T-helper 9 cell (primary cell): ENCODE measurements around the gene ORM1.
"Not testable (repeated sequence)": the region's sequence is repeated elsewhere in the genome, so short reads cannot be mapped to it uniquely, and the experiment has no call there.

Source experiments
- DNase-seq: peaks from one replicate; pipeline ENCODE4 v3.0.0-alpha.2; 2020

ORM1 gene

DNA sequence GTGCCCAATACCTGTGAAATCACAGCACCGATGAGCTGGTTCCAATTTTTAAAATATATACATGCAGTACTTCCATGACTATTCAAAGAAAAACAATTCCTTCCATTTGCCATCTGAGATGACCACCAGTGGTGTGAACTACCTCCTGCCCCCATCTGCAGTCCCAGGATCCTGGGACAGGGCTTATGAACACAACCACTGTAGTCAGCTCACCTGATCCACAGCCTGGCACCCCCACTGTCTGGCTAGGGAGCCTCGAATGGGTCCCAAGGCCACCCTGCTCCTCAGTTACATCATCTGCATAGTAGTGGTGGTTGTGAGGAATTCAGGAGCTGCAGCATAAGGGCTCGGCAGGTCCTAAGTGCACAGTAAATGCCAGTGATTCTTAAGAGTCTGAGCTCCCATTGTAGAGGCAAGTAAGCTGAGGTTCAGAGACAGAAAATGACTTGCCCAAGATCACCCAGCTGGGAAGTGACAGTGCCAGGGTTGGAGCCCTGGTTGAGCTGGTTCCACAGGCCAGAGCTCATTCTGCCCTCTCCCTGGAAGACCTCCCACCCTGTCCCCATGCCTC is 2.9 kb downstream of the ORM1 start:
- DNase-seq = not testable (repeated sequence)

DNA sequence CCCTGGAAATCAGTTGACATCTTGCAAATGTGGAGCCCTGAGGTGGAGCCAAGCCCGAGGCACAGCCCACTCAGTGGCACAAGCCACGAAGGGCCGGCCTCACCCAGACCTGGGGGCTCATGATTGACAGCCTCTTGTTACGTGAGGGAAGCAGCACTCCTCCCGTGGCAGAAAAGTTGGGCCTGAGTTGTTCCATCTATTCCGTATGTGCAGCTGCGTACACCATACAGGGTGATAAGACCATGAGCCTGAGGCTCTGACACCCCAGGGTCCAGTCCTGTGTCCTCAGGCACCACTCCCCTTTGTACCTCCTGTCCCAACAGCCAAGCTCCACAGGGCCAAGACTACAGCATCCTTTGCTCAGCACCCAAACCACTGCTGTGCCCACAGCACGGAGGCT is 4.9 kb downstream of the ORM1 start:
- no peak for DNase-seq

DNA sequence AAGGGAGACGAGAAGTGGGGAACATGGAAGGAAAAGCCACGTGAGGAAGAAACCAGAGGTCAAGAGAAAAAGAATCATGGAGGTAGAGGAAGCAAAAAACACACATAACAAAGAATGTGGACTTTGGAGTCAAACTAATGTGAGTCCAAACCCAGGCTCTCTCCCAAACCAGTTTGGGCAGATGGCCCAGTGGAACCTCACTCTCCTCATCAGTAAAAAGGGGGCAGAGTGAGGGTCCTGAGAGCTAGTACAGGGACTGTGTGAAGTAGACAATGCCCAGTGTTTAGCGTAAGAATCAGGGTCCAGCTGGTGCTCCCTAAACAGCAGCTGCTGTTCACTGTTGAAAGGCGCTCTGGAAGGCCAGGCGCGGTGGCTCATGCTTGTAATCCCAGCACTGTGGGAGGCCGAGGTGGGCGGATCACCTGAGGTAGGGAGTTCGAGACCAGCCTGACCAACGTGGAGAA is 5.5 kb downstream of the ORM1 start:
- not testable (repeated sequence) for DNase-seq

DNA sequence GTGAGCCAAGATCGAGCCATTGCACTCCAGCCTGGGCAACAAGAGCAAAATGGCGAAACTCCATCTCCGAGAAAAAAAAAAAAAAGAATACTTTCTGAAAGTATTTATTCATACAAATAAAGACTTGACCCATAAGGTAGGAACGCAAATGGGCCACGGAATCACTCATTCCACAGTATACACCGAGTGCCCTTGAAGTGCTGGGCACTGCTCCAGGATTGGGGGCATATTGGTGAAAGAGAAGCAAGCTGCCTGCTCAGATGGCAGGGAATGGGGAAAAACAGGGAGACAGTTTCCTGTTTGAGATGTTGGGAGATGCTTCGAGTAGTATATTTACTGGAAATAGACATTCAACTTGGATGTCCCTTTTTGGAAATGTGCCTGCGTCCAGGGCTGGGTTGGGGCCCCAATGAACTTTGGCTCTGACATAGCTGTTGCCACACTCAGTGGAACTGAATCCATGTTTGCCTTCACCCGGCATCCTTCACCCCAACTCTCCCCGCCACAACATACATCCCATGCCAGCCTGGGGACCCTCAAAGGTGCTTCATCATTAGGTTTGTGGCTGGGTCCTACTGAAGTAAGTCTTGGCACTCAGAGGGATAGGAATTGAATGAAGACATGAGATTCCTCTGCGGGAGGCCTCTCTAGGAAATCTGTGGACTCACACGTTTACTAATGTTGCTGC is 6.2 kb downstream of the ORM1 start:
- not testable (repeated sequence) for DNase-seq

DNA sequence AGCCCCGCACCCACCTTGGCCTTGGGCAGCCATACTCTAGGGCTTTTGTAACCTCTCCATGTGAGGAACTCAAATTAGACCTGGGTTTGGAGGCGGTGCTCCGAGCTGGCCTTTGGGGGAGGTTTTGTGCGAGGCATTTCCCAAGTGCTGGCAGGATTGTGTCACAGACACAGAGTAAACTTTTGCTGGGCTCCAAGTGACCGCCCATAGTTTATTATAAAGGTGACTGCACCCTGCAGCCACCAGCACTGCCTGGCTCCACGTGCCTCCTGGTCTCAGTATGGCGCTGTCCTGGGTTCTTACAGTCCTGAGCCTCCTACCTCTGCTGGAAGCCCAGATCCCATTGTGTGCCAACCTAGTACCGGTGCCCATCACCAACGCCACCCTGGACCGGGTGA is 6.7 kb downstream of the ORM1 start, which contains the start of gene ORM2:
TSS of gene ORM2 (plus strand) at position 245 of the 398 bp plus-strand sequence. CDS start at position 281, 36 bp downstream.
- not testable (repeated sequence) for DNase-seq

DNA sequence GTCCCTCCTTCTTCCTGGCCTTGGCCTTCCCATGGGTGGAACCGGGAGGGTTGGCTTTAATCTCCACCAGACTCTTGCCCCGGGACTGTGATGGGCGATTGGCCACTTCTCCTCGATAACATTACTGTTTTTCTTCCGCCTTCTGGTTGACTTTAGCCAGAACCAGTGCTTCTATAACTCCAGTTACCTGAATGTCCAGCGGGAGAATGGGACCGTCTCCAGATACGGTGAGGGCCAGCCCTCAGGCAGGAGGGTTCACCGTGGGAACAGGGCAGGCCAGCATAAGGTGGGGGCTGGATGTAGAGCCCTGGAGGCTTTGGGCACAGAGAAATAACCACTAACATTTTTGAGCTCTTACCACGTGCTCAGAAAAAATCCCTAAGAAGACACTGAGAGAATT is 7.7 kb downstream of the ORM1 start:
- DNase-seq = no peak

DNA sequence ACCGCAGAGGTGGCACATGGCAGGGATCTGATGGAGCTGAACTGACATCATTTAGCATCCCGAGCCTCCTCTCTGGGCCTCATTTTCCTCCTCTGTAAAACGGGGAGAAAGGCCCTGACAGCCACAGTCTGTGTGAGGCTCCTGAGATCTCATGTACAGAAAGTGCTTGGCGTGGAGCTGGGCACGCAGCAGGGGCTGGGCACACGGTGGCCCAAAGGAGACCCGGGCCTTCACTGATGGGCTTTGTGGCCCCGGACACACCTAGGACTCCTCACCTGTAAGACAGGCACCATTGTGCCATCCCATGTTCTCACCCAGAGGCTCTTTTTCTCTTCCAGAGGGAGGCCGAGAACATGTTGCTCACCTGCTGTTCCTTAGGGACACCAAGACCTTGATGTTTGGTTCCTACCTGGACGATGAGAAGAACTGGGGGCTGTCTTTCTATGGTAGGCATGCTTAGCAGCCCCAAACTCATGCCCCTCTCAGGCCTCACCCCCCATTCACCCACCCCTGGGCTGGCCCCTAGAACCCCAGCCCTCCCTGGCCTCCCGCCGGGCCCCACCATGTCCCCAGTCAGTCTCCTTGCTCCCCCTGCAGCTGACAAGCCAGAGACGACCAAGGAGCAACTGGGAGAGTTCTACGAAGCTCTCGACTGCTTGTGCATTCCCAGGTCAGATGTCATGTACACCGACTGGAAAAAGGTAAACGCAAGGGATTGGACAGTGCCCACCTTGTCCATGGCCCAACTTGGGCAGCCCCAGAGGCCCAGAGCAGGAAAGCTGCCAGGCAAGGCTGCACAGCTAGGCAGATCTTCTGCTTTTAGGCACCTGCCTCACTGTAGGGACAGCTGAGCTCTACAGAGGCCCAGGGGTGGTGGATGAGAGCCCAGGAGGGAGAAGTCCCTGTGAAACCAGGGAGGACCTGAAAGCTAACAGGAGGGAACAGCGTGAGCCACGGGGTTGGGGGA is 8.6 kb downstream of the ORM1 start:
- DNase-seq = not testable (repeated sequence)

DNA sequence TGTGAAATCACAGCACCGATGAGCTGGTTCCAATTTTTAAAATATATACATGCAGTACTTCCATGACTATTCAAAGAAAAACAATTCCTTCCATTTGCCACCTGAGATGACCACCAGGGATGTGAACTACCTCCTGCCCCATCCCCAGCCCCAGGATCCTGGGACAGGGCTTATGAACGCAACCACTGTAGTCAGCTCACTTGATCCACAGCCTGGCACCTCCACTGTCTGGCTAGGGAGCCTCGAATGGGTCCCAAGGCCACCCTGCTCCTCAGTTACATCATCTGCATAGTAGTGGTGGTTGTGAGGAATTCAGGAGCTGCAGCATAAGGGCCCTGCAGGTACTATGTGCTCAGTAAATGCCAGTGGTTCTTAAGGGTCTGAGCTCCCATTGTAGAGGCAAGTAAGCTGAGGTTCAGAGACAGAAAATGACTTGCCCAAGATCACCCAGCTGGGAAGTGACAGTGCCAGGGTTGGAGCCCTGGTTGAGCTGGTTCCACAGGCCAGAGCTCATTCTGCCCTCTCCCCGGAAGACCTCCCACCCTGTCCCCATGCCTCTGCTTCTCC is 9.7 kb downstream of the ORM1 start:
- not testable (repeated sequence) for DNase-seq

DNA sequence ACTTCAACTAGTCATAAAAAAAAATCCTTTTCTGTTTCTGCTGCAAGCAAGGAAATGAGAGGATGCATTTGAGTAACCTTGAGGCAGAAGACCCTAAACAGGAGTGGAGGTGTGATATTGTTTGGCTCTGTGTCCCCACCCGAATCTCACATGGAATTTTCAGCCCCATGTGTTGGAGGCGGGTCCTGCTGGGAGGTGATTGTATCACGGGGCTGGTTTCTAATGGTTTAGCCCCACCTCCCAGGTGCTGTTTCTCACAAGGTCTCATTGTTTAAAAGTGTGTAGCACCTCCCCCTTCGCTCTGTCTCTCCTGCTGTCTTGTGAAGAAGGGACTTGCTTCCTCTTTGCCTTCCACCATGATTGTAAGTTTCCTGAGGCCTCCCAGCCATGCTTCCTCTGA is 10.8 kb downstream of the ORM1 start:
- not testable (repeated sequence) for DNase-seq

DNA sequence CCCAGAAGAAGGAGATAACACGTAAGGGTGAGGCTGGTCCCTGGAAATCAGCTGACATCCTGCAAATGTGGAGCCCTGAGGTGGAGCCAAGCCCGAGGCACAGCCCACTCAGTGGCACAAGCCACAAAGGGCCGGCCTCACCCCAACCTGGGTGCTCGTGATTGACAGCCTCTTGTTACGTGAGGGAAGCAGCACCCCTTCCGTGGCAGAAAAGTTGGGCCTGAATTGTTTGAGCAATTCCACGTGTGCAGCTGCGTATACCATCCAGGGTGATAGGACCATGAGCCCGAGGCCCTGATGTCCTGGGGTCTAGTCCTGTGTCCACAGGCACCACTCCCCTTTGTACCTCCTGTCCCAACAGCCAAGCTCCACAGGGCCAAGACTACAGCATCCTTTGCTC is 11.6 kb downstream of the ORM1 start:
- DNase-seq = no peak

DNA sequence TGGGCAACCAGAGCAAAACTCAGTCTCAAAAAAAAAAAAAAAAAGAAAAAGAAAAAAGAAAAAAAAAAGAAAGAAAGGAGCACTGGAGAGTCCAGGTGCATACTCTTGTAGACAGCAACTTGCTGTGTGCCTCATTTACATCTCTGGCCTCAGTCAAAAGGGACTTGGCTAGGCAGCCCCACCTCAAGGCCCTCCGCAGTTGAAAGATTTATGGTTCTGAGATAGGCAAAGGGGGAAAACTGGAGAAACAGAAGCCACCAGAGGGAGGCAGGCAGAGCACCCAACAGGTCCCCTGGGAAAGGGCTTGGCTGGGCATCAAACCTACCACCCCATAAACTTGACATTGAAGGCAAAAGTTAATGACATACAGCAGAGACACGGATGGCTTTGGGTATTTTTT is 12.8 kb downstream of the ORM1 start:
- no peak for DNase-seq

DNA sequence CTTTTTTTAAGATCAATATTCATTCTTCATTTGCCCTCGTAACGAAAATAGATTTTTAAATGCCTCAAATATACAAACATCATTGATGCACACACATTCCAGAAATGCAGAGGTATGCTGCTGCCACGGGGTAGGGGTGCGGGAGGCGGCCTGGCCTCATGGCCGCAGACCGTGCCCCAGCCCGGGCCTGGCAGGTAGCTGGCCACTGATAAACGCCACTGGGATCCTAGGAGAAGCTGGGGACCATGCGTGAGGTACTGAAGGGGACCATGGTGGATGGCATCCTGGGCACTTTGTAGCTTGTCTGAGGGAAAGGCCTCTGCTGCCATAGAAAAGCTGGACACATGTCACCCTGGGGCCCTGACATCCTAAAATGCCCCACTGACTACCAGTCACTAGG is 13.3 kb downstream of the ORM1 start:
- DNase-seq = no peak

DNA sequence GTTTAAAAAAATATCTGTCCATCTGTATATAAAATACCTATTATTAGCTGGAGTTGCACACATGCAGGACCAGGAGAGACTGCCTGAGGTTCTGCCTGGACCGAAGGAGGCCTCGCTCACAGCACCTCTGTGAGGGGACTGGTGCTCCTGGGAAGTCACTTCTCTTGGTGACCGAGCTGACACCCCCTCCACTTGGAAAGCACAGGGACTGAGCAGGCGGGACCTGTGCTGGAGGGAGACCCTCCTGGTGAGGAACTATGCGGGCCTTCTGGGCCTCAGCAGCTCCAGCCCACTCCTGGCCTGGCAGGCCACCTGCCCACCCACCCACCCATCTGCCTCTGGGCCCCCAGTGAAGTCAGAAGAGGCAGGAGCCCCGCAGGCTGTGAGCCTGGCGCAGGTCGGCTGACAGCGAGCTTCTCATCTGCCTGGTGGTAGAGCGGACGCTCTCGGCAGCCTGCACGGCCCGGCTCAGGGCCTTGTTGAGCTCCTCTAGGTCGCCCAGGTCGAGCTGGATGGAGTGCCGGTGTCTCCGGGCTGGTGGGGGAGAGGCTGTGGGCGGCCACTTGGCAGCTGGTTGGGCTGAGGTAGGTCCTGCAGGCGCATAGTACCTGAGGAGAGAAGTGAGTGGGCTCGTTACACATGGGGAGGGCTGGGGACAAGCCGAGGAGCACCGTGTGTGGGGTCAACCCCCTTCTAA is 13.9 kb downstream of the ORM1 start:
- DNase-seq = no peak

DNA sequence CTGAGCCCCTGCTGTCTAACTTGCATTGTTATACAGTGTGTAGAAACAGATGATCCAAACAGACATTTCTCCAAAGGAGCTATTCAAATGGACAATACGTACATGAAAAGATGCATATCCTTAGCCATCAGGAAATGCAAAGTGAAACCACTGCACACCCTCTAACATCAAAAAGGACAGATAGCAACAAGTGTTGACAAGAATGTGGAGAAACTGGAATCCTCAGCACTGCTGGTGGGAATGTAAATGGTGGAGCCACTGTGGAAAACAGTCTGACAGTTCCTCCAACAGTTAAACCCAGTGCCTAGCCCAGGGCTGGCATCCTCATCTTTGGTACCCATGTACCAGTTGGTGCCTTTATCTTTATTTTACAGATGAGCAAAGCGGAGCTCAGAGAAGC is 15.3 kb downstream of the ORM1 start:
- DNase-seq = no peak

DNA sequence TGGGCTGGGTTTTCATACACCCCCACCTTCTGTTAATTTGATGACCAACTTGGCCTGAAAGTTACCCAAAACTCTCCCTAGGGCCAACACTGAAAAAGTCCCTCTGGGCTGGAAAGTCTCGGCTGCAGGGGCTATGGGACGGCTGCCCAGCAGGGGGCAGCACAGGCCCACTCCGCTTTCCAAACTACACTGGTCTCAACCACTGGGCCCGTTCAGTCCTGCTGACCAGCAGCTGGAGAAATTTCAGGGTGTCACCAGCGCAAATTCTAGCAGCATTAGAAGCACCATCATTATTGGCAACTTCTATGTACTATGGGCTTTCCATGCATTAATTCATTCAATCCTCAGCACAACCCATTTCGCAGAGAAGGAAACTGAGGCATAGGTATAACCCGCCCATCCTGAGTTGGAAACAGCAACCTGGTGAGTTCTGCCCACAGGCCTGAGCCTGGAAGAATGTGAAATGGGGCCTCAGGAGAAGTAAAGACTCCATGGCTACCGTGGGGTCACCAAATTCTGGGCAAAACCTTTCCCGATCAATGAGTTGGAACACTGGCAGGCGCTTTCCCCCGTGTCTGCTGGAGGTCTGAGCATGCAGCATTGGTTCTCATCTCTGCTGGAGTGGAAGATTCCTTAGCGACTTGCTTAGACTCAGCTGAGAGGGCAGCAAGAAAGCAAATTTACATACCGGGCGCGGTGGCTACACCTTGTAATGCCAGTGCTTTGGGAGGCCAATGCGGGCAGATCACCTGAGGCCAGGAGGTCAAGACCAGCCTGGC is 16.4 kb downstream of the ORM1 start:
- peak; percentile 47 for DNase-seq

DNA sequence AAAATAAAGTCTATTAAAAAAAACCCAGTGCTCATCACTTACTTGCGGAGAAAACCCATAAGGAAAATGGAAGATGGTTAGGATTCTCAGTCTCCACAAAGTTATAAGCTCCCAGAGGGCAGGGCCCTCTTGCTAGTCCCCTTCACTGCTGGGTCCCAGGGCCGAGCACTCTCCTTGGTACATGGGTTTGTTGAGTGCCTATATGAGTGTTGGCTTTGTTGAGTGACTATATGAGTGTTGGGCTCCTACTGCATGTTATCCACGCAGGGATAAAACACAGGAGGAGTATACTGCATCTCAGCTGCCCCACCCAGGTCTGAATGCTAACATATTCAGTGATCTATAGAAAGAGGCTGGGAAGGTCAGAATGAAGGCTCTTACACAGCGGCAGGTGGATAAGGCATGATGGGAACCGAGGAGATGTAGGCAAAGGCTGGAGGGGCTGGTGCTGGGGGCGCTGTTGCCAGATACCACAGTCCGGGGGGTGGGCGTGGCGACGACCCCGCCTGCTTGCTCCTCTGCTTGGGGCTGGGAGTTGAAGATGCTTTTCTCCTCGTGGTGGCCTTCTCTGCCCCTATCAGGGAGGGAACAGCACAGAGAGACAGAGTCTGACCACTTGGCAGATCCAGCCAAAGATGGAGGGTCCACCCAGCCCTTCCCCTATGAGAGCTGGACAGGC is 18.4 kb downstream of the ORM1 start:
- no peak for DNase-seq

DNA sequence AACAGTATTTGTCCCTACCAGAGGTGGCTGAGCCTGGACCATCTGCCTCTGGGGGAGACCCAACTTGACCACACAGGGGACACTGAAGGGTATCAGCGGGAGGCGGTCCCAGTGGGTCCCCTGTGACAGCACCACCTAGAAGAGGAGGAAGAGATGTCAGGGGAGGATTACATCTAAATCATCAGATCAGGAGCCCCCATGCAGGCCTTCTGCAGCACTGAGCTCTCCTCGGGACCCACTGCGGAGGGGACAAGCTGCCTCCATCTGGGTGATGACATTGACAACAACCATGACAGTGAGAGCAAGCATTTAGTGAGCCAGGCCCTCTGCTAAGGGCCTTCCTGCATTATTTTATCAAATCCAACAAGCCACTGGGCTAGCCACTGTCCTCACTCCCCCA is 19.1 kb downstream of the ORM1 start:
- DNase-seq = no peak

DNA sequence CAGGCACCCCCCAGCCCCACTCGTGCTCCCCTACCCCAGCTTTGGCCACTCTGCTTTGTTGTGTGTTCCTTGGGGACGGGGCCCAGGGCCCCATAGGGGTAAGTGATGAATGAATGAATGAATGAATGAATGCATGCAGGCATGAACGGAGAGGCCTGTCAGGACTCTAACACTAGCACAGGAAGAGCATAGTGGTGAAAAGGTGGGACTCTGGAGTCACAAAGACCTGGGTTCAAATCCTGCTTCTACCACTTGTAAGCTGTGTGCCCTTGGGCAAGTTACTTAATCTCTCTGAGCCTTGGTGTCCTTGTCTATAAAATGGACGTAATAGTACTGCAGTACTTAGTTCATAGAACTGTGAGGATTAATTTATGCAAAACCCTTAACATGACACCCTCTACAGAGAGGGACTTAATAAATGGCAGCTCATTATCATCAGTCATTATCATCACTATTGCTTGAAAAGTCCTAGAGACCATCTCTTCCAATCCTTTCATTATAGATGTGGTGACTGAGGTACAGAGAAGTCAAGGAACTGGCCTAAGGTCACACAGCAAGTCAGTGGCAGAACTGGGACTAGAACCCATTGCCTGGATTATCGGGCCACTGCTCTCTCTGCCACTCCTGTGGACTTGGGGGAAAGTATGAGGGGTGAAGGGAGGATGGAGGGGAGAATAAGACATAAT is 20.0 kb downstream of the ORM1 start:
- no peak for DNase-seq

DNA sequence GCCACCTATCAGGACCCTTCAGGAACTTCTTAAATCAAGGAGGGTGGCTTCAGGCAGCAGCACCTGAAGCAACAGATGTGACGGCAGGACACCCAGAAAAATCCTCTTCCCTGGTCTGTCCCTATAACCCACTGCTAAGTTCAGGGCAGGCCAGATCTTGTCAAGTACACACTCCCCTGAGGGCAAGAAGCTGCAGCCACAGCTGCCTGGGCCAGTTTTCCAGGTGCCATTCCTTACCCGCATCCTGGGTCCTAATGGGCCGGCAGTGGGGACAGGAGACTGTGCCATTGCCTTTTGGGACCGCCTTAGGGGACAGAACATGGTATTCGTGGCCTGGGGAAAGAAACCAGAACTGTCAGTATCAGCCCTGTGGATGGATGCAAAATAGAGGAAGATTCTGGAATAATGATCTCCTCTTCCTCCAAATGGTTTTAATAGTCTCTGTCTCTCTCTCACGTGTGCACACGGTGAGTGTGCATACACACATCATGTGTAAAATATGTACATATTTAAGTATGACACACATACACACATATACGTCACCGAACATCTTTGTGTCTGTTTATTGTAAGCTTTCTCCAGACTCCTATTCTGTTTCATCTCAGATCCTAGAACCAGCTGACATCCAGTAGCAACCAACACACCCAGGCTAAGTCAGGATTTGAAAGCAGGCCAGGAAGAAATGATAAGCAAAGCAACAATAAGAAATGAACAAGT is 20.7 kb downstream of the ORM1 start:
- DNase-seq = no peak

DNA sequence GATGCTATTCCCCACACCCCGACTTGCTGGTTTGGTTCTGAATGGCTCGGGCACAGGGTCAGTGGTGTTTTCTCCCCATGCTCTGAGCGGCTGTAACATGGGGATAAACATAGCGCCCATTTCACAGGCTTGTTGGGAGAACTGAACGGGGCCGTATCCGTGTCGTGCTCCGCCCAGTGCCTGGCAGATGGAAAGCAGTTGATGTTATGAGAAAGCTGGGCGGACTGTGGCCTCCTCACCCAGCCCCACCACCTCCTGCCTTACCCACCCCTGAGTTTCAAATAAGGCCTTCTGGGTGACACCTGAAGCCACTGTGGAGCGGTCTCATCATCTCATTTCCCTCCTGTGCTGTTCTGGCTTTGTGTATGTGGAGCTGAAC is 21.3 kb downstream of the ORM1 start:
- DNase-seq = no peak
